K562 (cell line): Measurements from ENCODE around the gene KCNE2.

Source experiments
- POLR2AphosphoS5 ChIP-seq: IDR thresholded peaks from 2 replicates; pipeline ENCODE4 v1.6.1; 2011; ENCODE audit warnings: mild to moderate bottlenecking, low read depth, low read length, moderate library complexity; ENCODE audit not compliant: control insufficient read depth, insufficient read depth
- SFPQ ChIP-seq: fragments of 200-400 bp; formaldehyde crosslinking; IDR thresholded peaks from 2 replicates; pipeline ENCODE4 v1.6.1; 2017; ENCODE audit warnings: mild to moderate bottlenecking, low read depth, low read length, moderate library complexity

- no peak for TF ChIP-seq POLR2AphosphoS5
- TF ChIP-seq SFPQ, result no peak
Measured at GRCh38 chr21:34362670-34363069, 1.1 kb upstream of the KCNE2 start.
